CD4-positive, alpha-beta T cell treated with Interleukin-6 for 4 hours (primary cell): Measurements from ENCODE around the gene RSPO3.

ENCODE experiments used
- DNase-seq: peaks from one replicate; pipeline ENCODE4 v3.0.0-alpha.2; 2020; ENCODE audit warnings: mixed read lengths

The RSPO3 gene

GRCh38 chr6:127164565-127164964, 46.1 kb downstream of the RSPO3 start:
- DNase-seq: no peak

- no peak for DNase-seq
Observed at GRCh38 chr6:127173156-127173940, 54.9 kb downstream of the RSPO3 start.

GRCh38 chr6:127176146-127176545, 57.7 kb downstream of the RSPO3 start:
- no peak for DNase-seq

GRCh38 chr6:127177030-127177922, 58.8 kb downstream of the RSPO3 start:
- DNase-seq: no peak

GRCh38 chr6:127177923-127178231, 59.4 kb downstream of the RSPO3 start:
- DNase-seq: no peak

- DNase-seq: no peak
Observed at GRCh38 chr6:127178746-127179145, 60.3 kb downstream of the RSPO3 start.

- DNase-seq: no peak
Observed at GRCh38 chr6:127180426-127180825, 62.0 kb downstream of the RSPO3 start.

GRCh38 chr6:127182501-127182900, 64.0 kb downstream of the RSPO3 start:
- no peak for DNase-seq

- no peak for DNase-seq
Observed at GRCh38 chr6:127185437-127185995, 67.0 kb downstream of the RSPO3 start.

- DNase-seq: peak; percentile 54
Observed at GRCh38 chr6:127186889-127187288, 68.4 kb downstream of the RSPO3 start.

GRCh38 chr6:127188744-127189143, 70.3 kb downstream of the RSPO3 start:
- DNase-seq: no peak

- no peak for DNase-seq
Observed at GRCh38 chr6:127190552-127190951, 72.1 kb downstream of the RSPO3 start.

- no peak for DNase-seq
Observed at GRCh38 chr6:127191716-127192115, 73.2 kb downstream of the RSPO3 start.

- no peak for DNase-seq
Observed at GRCh38 chr6:127192911-127193541, 74.6 kb downstream of the RSPO3 start.

- DNase-seq: no peak
Observed at GRCh38 chr6:127195833-127196232, 77.4 kb downstream of the RSPO3 start.

- DNase-seq: no peak
Observed at GRCh38 chr6:127198549-127198948, 80.1 kb downstream of the RSPO3 start.

GRCh38 chr6:127199470-127199869, 81.0 kb downstream of the RSPO3 start:
- no peak for DNase-seq

GRCh38 chr6:127200114-127200513, 81.6 kb downstream of the RSPO3 start:
- no peak for DNase-seq

- no peak for DNase-seq
Observed at GRCh38 chr6:127201321-127201720, 82.8 kb downstream of the RSPO3 start.

- DNase-seq: no peak
Observed at GRCh38 chr6:127202676-127203075, 84.2 kb downstream of the RSPO3 start.

- DNase-seq: no peak
Observed at GRCh38 chr6:127204281-127204680, 85.8 kb downstream of the RSPO3 start.

- DNase-seq: no peak
Observed at GRCh38 chr6:127205036-127205435, 86.6 kb downstream of the RSPO3 start.

- no peak for DNase-seq
Observed at GRCh38 chr6:127206531-127207095, 88.1 kb downstream of the RSPO3 start.
